Mammary epithelial cell (primary cell): ENCODE measurements around the gene VPS54.

Experiments used
- CTCF ChIP-seq, 2 donors: IDR thresholded peaks in 1 of 2; conservative IDR thresholded peaks in 1 of 2; 2 replicates each; pipeline ENCODE4 v1.5.1; 2011 to 2012; ENCODE audit warnings: inconsistent platforms in 2 of 2, low read length in 2 of 2, mild to moderate bottlenecking in 2 of 2, control low read depth in 1 of 2, low read depth in 1 of 2; ENCODE audit not compliant: insufficient read depth in 1 of 2; ENCODE audit errors: extremely low read depth in 1 of 2
- EZH2 ChIP-seq: IDR thresholded peaks from 2 replicates; pipeline ENCODE4 v1.6.1; 2012; ENCODE audit warnings: low read length, inconsistent platforms, borderline replicate concordance

GRCh38 chr2:64065516-64065915 is 46.3 kb upstream of the VPS54 start:
- TF ChIP-seq CTCF (conservative IDR thresholded peaks at IDR 0.05 in 1 of 2, IDR thresholded peaks at IDR 0.05 in 1 of 2; ENCODE audit: extremely low read depth in 1 of 2, insufficient read depth in 1 of 2, low read depth in 1 of 2, low read length in 2 of 2) (no peak), EZH2 (no peak)
